CD4-positive, alpha-beta T cell (primary cell): ENCODE results near the gene FLCN. TPM values are rescaled to one million over a fixed set of nuclear protein-coding genes. Genes with fewer than 3 reads are reported as not detected.

ENCODE experiments used
- ATAC-seq: fragments of 200-7000 bp; cut with Tn5 transposase; one replicate; pipeline ENCODE4 v1.10.0; 2022; ENCODE audit warnings: mild to moderate bottlenecking; ENCODE audit not compliant: poor library complexity
- CTCF ChIA-PET: fragments of 350-600 bp; sonication (Branson Sonifier 250); formaldehyde crosslinking; loops from one replicate; lab custom pipeline; 2021; ENCODE audit warnings: antibody characterized with exemption, inconsistent platforms; lab: Charles Lee
- POLR2A ChIA-PET: fragments of 350-600 bp; sonication (Branson Sonifier 250); formaldehyde crosslinking; loops from one replicate; lab custom pipeline; 2021; ENCODE audit warnings: antibody characterized with exemption, inconsistent platforms; lab: Charles Lee
- DNase-seq, 14 experiments: peaks; one replicate each; pipeline ENCODE4 v3.0.0-alpha.2; 2013 to 2020; ENCODE audit warnings: mixed read lengths in 2 of 14
- H3K27ac ChIP-seq, 2 donors: one replicate each; pipeline versions ENCODE4 v1.5.1 to v1.7.0; 2013; ENCODE audit warnings: low read length in 2 of 2, low read depth in 1 of 2, mild to moderate bottlenecking in 1 of 2
- H3K27me3 ChIP-seq, 2 experiments: 1 replicate in 1 of 2; 2 replicates in 1 of 2; pipeline versions ENCODE4 v1.6.1 to v1.7.0; 2013; ENCODE audit warnings: low read length in 2 of 2, control low read depth in 1 of 2, mild to moderate bottlenecking in 1 of 2, moderate library complexity in 1 of 2; ENCODE audit not compliant: insufficient read depth in 2 of 2, control insufficient read depth in 1 of 2
- H3K36me3 ChIP-seq: one replicate; pipeline ENCODE4 v1.6.1; 2013; ENCODE audit warnings: low read length, control low read depth; ENCODE audit not compliant: insufficient read depth
- H3K4me1 ChIP-seq: one replicate; pipeline ENCODE4 v1.6.1; 2013; ENCODE audit warnings: low read length, control low read depth; ENCODE audit not compliant: insufficient read depth
- H3K4me3 ChIP-seq: one replicate; pipeline ENCODE4 v1.5.1; 2013; ENCODE audit warnings: mild to moderate bottlenecking, low read length, moderate library complexity
- H3K9me3 ChIP-seq, 2 experiments: 1 replicate in 1 of 2; 2 replicates in 1 of 2; pipeline versions ENCODE4 v1.6.1 to v1.7.0; 2013; ENCODE audit warnings: low read length in 2 of 2, mild to moderate bottlenecking in 2 of 2, control low read depth in 1 of 2, moderate library complexity in 1 of 2; ENCODE audit not compliant: control insufficient read depth in 1 of 2, insufficient read depth in 1 of 2
- H3K27ac Mint-ChIP-seq: one replicate; pipeline ENCODE4 v1.8.0; 2020; ENCODE audit warnings: mixed read lengths
- H3K27me3 Mint-ChIP-seq: one replicate; pipeline ENCODE4 v1.8.0; 2021; ENCODE audit warnings: mixed read lengths
- H3K36me3 Mint-ChIP-seq: one replicate; pipeline ENCODE4 v1.8.0; 2021; ENCODE audit warnings: low read depth, mixed read lengths
- H3K4me1 Mint-ChIP-seq: one replicate; pipeline ENCODE4 v1.8.0; 2021; ENCODE audit warnings: low read depth, mixed read lengths
- H3K4me3 Mint-ChIP-seq: one replicate; pipeline ENCODE4 v1.8.0; 2020; ENCODE audit warnings: mild to moderate bottlenecking, mixed read lengths
- H3K9me3 Mint-ChIP-seq: one replicate; pipeline ENCODE4 v1.8.0; 2020; ENCODE audit warnings: mixed read lengths
- intact Hi-C, 2 experiments: fragments of 100-400 bp; cut with DNase I in 1 of 2; cut with micrococcal nuclease in 1 of 2; formaldehyde crosslinking; loops; one replicate each; pipeline versions ENCODE4 v1.15.1 to v1.9.0; 2023 to 2025; cut with DNase I, micrococcal nuclease
- polyA plus RNA-seq, 2 donors: library from polyadenylated mRNA; unstranded; fragments of 120-200 nt; gene quantifications; one replicate each; pipeline ENCODE4 v1.2.1, GENCODE V29; 2013
- total RNA-seq, 174 experiments: library from RNA in 2 of 174; stranded (reverse) in 2 of 174; gene quantifications; one replicate each; pipeline ENCODE4 v1.2.3 and lab custom pipeline; 2021 to 2026
- TF ChIP-seq, protein P1 (sequence below): fragments of 200-600 bp; IDR thresholded peaks from one replicate; pipeline ENCODE4 v1.8.0; 2022; ENCODE audit warnings: antibody characterized with exemption, mild to moderate bottlenecking

FLCN gene, protein sequence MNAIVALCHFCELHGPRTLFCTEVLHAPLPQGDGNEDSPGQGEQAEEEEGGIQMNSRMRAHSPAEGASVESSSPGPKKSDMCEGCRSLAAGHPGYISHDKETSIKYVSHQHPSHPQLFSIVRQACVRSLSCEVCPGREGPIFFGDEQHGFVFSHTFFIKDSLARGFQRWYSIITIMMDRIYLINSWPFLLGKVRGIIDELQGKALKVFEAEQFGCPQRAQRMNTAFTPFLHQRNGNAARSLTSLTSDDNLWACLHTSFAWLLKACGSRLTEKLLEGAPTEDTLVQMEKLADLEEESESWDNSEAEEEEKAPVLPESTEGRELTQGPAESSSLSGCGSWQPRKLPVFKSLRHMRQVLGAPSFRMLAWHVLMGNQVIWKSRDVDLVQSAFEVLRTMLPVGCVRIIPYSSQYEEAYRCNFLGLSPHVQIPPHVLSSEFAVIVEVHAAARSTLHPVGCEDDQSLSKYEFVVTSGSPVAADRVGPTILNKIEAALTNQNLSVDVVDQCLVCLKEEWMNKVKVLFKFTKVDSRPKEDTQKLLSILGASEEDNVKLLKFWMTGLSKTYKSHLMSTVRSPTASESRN
- total RNA-seq (10 to 100 TPM; 12.1 to 15.9 TPM), total RNA-seq (lab: John Stamatoyannopoulos, UW) (17.2 to 108 (median 41.8) reads per million in 172 experiments)
- 27.8 TPM for polyA plus RNA-seq (2013, experiment 1 of 2)
- 44.0 TPM for polyA plus RNA-seq (2013, experiment 2 of 2)

DNA sequence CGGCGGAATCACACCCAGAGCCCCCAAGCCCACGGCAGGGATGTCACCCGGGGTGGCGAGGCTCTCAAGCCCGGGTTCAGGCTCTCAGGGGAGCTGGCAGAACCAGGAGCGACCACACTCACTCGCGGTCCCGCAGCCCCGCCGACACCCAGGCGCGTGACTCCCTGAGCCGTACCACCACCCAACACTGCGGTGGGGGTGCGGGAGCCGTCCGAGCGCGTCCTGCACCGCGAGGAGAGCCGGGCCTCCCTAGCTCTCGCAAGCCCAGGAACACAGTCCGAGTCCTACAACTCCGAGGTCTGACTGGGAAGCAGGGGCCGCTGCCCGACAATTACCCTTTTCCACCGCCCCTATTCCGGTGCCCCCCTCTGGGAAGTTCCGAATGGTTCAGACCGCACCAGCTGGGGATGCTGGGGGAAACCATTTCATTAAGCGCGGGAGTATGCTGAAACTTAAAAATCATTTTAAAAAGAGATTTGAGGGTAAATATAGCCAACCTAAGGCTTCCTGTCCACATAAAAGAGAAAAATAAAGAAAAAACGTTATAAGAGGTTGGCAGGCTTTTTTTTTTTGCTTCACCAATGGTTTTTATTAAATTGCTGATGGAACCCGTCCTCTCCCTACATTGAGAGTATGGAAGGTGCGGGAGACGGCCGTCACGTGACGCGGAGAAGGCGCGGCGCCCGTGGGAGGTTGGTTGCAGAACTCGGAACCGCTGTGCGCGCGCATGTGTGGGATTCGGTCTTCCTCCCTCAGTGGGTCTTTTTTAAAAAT is at the start of gene FLCN:
Gene FLCN, minus strand, starts transcription at position 143 of the 774 bp plus-strand sequence. CDS start 9,031 bp downstream, outside the sequence.
- Histone ChIP-seq H3K9me3 (no peaks in the 10 kb centered on the region), H3K4me3 (peak within 1 kb of the TSS; percentile 99), H3K4me1 (peaks cover 26% of the 10 kb centered on the region), H3K36me3 (peaks cover 8% of the 10 kb centered on the region), H3K27me3 (no peaks in the 10 kb centered on the region), H3K27ac (peak within 1 kb of the TSS; percentile 85 to 91)
- TF ChIP-seq, protein P1, sequence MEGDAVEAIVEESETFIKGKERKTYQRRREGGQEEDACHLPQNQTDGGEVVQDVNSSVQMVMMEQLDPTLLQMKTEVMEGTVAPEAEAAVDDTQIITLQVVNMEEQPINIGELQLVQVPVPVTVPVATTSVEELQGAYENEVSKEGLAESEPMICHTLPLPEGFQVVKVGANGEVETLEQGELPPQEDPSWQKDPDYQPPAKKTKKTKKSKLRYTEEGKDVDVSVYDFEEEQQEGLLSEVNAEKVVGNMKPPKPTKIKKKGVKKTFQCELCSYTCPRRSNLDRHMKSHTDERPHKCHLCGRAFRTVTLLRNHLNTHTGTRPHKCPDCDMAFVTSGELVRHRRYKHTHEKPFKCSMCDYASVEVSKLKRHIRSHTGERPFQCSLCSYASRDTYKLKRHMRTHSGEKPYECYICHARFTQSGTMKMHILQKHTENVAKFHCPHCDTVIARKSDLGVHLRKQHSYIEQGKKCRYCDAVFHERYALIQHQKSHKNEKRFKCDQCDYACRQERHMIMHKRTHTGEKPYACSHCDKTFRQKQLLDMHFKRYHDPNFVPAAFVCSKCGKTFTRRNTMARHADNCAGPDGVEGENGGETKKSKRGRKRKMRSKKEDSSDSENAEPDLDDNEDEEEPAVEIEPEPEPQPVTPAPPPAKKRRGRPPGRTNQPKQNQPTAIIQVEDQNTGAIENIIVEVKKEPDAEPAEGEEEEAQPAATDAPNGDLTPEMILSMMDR, result no peak
- CTCF ChIA-PET, result interaction anchor here (0.8 to 1.0 kb wide), 2 partner anchors 39 to 95 kb away, joined by 3 read pairs; no protein-coding TSS in a partner anchor
- ATAC-seq, result peak; percentile 91
- Mint-ChIP-seq H3K27ac (peak within 1 kb of the TSS; percentile 98), H3K27me3 (no peaks in the 10 kb centered on the region), H3K9me3 (no peaks in the 10 kb centered on the region), H3K4me1 (peaks cover 33% of the 10 kb centered on the region), H3K36me3 (peaks cover 24% of the 10 kb centered on the region), H3K4me3 (peak within 1 kb of the TSS; percentile 96)
- intact Hi-C loops, result loop anchor here (1.0 to 5.0 kb wide), 7 partner anchors 31 to 194 kb away; partner anchors contain the start of genes COPS3 (in 2 of the 2), MPRIP (in 1 of the 2), NT5M (in 1 of the 2) and PLD6 (in 1 of the 2)
- peak; percentile 78 to 95 (median 87) for DNase-seq
- POLR2A ChIA-PET, result interaction anchor here (0.6 to 2.5 kb wide), 20 partner anchors 10 to 221 kb away, joined by 3 to 14 read pairs (median 4); partner anchors contain the start of genes COPS3 and PLD6

DNA sequence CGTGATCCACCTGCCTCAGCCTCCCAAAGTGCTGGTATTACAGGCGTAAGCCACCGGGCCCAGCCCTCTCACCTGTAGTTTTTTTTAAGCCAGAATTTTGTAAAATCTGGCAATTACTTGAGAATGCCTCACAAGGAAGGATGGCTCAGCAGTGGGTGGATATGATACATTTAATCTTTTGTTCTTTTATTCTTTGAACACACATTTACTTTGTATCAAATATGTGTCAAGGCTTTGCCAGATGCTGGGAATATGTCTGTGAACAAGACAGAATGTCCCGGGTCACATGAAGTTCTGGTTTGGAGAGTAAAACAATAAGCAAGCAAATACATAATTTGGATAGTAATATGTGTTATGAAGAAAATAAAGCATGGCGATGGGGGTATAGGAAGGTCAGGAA is 49.0 kb upstream of the FLCN start:
- Mint-ChIP-seq H3K27ac (no peak overlapping the region), H3K9me3 (no peaks in the 10 kb centered on the region), H3K4me1 (peaks cover 10% of the 10 kb centered on the region), H3K4me3 (no peak overlapping the region), H3K36me3 (peaks cover 6% of the 10 kb centered on the region), H3K27me3 (no peaks in the 10 kb centered on the region)
- Histone ChIP-seq H3K36me3 (no peaks in the 10 kb centered on the region), H3K4me1 (peaks cover 7% of the 10 kb centered on the region), H3K9me3 (no peaks in the 10 kb centered on the region), H3K27ac (no peak overlapping the region), H3K27me3 (no peaks in the 10 kb centered on the region), H3K4me3 (no peak overlapping the region)
- DNase-seq (no peak), ATAC-seq (no peak)
- ChIA-PET CTCF (no interaction called here), POLR2A (no interaction called here)
- TF ChIP-seq, protein P1, result no peak
- intact Hi-C loops, result loop anchor here in 1 of 2 experiments (10.0 kb wide), 1 partner anchor 899 kb away; the partner anchor contains the start of gene ALKBH5
